NCI-H128 (cell line): ENCODE data around the gene NDUFA3.

Experiments used
- DNase-seq: peaks from one replicate; lab custom pipeline; 2025; ENCODE audit not compliant: unreplicated experiment; lab: John Stamatoyannopoulos, UW

The NDUFA3 gene

GRCh38 chr19:54137699-54138488, 35.2 kb downstream of the NDUFA3 start, which contains the start of gene CNOT3:
Gene CNOT3, plus strand, starts transcription at chr19:54137762. Its CDS starts 5,217 bp downstream, at chr19:54142979.
- no peak for DNase-seq

- DNase-seq: no peak
Measured at GRCh38 chr19:54138489-54139256, 36.0 kb downstream of the NDUFA3 start.

GRCh38 chr19:54141356-54141755, 38.7 kb downstream of the NDUFA3 start:
- DNase-seq: no peak

- DNase-seq: no peak
Measured at GRCh38 chr19:54142166-54142780, 39.6 kb downstream of the NDUFA3 start.

GRCh38 chr19:54145541-54146158, 43.0 kb downstream of the NDUFA3 start:
- DNase-seq: no peak

GRCh38 chr19:54147676-54148075, 45.0 kb downstream of the NDUFA3 start:
- no peak for DNase-seq

- no peak for DNase-seq
Measured at GRCh38 chr19:54148158-54148557, 45.5 kb downstream of the NDUFA3 start.

- no peak for DNase-seq
Measured at GRCh38 chr19:54149021-54149812, 46.6 kb downstream of the NDUFA3 start.

- DNase-seq: no peak
Measured at GRCh38 chr19:54151362-54152035, 48.8 kb downstream of the NDUFA3 start.

- DNase-seq: no peak
Measured at GRCh38 chr19:54152267-54152666, 49.6 kb downstream of the NDUFA3 start.

- no peak for DNase-seq
Measured at GRCh38 chr19:54152878-54153524, 50.3 kb downstream of the NDUFA3 start.

GRCh38 chr19:54153731-54154326, 51.2 kb downstream of the NDUFA3 start:
- DNase-seq: no peak

GRCh38 chr19:54154603-54155345, 52.1 kb downstream of the NDUFA3 start:
- DNase-seq: no peak

GRCh38 chr19:54155694-54156093, 53.0 kb downstream of the NDUFA3 start:
- DNase-seq: no peak

GRCh38 chr19:54156490-54156889, 53.8 kb downstream of the NDUFA3 start:
- no peak for DNase-seq

GRCh38 chr19:54156953-54157352, 54.3 kb downstream of the NDUFA3 start:
- DNase-seq: no peak
